HG03196 (cell line): ENCODE data around the gene NRDC.

Experiments
- ATAC-seq: cut with Tn5 transposase; IDR thresholded peaks from one replicate; pipeline ENCODE4 v1.9.1; 2021; ENCODE audit not compliant: unreplicated experiment

NRDC gene, protein sequence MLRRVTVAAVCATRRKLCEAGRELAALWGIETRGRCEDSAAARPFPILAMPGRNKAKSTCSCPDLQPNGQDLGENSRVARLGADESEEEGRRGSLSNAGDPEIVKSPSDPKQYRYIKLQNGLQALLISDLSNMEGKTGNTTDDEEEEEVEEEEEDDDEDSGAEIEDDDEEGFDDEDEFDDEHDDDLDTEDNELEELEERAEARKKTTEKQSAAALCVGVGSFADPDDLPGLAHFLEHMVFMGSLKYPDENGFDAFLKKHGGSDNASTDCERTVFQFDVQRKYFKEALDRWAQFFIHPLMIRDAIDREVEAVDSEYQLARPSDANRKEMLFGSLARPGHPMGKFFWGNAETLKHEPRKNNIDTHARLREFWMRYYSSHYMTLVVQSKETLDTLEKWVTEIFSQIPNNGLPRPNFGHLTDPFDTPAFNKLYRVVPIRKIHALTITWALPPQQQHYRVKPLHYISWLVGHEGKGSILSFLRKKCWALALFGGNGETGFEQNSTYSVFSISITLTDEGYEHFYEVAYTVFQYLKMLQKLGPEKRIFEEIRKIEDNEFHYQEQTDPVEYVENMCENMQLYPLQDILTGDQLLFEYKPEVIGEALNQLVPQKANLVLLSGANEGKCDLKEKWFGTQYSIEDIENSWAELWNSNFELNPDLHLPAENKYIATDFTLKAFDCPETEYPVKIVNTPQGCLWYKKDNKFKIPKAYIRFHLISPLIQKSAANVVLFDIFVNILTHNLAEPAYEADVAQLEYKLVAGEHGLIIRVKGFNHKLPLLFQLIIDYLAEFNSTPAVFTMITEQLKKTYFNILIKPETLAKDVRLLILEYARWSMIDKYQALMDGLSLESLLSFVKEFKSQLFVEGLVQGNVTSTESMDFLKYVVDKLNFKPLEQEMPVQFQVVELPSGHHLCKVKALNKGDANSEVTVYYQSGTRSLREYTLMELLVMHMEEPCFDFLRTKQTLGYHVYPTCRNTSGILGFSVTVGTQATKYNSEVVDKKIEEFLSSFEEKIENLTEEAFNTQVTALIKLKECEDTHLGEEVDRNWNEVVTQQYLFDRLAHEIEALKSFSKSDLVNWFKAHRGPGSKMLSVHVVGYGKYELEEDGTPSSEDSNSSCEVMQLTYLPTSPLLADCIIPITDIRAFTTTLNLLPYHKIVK

DNA sequence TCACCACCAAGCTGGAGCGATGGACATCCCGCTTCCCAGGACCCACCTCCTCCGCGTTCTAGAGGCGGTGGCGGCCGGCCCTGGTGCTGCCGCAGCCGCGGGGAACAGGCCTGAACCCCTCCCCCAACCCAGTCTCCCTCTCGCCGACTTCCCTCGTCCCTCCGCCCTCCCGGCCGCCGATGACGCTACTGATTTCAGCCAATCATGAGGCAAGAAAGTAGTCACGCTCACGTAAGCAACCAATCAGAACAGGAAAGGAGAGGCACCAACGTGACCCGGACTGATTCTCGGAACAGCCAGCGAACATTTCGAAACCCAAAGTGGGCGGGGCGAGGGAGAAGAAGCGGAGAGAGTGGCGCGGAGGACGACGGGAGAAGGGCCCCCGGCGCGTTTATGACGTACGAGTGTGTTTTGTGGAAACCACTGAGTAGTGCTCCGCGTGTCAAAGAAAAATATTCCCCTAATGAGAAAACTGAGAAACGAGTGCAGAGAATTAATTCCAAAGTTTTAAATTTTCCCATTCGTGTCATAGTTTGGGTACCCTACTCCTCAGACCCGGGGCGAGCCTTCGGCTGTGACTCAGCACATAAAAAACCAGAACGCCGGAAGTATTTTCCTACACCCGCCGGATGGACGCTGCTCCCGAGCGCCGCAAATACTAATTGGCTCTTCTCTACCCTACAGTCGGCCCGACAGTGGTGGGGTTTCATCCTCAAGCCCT lies at the start of gene NRDC:
Gene NRDC (minus strand): TSS at position 112 of the 721 bp plus-strand sequence. CDS start 112 bp downstream, outside the sequence.
- ATAC-seq, result peak; percentile 96

GRCh38 chr1:51927029-51927428 lies 48.5 kb upstream of the NRDC start:
- ATAC-seq, result no peak

DNA sequence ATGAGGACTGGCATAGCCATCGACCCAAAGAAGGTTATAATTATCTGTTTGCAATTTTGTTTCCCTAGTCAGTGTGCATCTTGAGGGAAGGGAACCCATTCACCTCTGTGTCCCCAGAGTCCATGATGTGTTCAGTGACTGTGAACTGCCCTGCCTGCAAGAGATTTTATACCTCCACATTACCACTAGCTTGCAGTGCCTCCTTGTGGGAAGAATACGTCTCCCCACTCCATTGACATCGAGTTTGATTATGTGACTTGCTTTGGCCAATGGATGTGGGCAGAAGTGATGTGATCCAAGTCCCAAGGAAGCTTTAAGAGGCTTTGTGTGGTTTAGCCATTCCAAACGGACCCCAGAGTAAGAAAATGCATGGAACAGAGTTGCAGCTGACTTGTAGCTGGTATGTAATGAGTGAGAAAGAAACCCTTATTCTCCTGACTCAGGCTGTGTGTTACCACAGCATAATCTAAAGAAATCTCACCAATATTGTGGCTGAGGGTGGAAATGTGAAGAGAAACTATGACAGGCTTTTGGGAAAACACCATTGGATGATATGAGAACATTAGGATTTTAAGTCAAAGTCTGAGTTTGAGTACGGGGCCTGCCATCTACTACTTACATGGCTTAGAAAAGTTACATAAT lies 47.8 kb upstream of the NRDC start:
- no peak for ATAC-seq

DNA sequence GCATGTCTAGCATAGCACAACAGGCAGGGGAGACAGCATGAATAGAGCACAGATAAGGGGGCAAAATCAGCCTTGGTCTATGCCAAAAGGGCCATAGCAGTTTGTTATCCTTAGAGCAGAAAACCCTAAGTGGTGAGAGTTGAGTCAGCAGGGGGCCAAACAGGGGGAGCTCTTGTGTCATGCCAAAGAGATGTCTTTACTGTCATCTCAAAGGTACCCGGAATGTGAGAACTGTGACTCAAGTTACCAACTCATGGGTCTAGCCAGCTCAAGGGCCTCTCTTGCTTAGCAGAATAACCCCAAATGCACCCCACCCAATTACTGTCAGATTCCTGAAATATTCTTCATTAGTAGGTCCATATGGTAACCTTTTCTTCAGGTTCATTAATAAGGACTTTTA lies 45.9 kb upstream of the NRDC start:
- no peak for ATAC-seq

DNA sequence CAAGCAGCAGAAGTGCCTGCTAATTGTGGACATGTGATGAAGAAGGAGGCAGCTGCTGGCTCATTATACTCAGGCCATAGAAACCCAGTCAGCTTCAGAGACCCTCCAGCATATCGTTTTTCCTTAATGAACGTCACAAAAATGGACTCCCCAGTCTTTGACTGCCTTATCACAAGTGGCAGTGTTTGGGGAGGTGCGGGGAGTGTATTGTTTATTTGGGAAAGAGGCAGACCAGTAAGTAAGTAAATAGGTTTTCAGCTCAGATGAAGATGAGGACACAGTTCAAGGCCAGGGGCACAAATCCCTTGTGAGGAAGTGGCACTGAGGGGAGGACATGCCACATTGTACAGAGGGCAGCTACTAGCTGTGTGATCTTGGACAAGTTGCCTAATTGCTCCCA lies 43.5 kb upstream of the NRDC start:
- no peak for ATAC-seq

DNA sequence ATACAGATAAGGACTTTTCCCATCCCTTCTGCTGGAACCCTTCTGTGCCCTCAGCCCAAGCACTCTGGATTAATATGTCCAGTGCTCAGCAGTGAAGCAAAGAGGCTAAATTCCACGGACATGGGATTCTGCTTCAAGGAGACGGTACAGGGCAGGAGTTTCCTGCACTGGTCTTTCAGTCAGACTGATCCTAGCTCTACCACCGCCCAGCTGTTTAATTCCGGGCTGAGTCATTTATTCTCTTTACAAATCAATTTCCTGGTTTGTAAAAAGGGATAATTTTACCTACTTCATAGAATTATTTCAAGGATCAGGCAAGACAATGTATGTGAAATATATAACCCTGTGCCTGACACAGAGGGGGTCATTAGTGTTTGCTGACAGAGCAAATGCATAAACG lies 41.6 kb upstream of the NRDC start:
- no peak for ATAC-seq

- ATAC-seq, result no peak
Observed at GRCh38 chr1:51919684-51920083, 41.2 kb upstream of the NRDC start.

DNA sequence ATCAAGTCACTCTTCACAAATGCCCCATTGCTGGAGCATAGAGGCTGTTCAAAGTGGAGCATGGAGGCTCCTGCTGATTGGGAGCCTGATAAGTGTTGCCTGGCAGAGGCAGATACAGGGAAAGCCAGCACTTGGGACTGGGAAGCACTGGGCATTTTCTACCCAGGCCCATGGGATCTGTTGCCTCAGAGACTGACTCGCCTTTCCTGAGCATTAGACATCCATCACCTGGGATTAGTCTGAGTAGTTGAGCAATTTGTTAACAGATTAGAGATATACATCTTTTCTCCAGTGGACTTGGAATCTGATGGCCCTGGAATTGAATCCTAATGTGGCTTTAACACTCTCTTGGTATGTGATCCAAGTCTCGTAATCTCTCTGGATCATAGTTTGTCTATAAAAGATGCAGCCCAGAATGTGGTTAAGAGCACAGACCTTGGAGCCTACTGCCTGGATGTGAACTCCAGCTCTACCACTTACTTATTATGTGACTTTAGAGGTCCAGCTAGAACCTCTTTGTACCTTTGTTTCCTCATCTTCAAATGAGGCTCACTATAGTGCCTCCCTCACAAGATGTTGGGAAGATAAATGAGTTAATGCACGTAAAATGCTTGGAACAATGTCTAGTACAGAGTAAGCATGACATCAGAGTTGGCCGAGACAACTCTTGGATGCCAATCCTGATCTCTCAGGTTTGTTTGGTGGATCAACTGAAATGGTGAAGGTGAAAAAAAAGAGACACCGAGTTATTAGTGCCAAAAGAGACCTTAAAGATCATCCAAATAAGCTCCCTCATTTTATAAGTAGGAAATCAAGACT lies 38.3 kb upstream of the NRDC start:
- no peak for ATAC-seq

DNA sequence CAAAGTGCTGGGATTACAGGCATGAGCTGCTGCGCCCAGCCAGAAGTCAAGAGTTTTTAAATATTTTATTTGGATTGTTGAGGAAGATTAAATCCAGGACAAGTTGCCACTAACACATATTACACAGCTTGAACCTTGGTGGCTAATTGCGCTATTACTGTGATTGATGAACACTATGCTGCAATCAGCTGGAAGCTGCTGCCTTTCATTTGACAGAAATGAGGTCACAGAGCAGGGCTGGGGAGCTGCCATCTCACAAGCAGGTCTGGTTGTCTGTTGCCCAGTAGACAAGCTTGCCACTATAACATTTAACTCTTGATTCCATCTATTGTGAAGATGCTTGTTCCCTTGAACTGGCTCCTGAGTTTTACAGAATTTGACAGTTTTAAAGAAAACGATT lies 37.4 kb upstream of the NRDC start:
- no peak for ATAC-seq

DNA sequence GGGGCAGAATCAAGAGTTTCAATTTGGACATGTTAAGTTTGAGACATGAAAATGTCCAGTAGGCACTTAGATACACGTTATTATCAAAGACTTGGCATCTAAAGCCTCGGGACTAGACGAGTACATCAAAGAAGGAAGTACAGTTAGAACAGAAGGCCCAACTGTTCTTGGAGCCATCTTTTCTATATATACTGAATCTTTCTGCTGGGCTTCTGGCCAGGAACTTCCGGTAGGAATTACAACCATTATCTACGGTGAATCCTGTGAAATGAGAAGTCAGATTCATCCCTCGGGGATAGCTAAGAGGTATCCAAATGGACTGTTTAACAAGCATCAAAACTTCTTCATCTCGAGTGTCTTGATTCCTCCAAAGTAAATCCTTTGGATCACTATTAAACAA lies 34.4 kb upstream of the NRDC start:
- no peak for ATAC-seq

- no peak for ATAC-seq
Observed at GRCh38 chr1:51910221-51911000, 31.9 kb upstream of the NRDC start.

DNA sequence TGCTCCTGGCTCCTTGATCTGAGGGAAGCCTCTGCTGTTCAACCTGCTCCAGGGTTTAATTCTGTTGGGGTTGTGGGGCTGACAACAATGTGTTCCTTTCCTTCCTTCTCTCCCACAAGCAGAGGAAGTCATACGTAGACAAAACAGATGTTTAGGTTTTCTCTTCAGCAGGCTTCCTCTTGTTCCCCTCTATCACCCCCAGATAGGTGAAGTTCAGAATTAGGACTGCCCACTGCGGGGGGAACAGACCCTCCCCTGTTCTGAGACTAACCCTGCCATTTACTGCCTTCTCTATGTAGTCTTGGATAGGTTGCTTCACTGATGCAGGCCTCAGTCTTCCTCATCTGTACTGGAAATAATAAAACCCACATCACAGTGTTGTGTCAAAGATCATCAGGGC lies 30.0 kb upstream of the NRDC start:
- no peak for ATAC-seq

GRCh38 chr1:51907079-51907702 lies 28.7 kb upstream of the NRDC start:
- ATAC-seq, result no peak

- ATAC-seq, result no peak
Observed at GRCh38 chr1:51906306-51907078, 28.0 kb upstream of the NRDC start.

DNA sequence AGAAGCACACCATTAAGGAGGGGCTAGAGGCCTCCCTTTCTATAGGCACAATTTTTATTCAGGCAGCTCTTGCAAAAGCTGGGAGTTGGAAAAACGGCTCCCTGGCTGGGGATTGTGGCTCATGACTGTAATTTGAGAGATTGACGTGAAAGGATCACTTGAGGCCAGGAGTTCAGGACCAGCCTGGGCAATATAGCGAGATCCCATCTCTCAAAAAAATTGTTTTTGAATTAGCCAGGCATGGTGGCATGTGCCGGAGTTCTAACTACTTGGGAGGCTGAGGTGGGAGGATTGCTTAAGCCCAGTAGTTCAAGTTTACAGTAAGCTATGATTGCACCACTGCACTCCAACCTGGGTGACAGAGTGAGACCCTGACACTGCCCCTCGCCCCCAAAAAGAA lies 23.9 kb upstream of the NRDC start:
- no peak for ATAC-seq

GRCh38 chr1:51901151-51901550 lies 22.6 kb upstream of the NRDC start:
- no peak for ATAC-seq

- ATAC-seq, result no peak
Observed at GRCh38 chr1:51899022-51899421, 20.5 kb upstream of the NRDC start.
